H1 (cell line): Measurements from ENCODE around the gene NMD3. TPM values are rescaled to one million over a fixed set of nuclear protein-coding genes. Genes with fewer than 3 reads are reported as not detected.

Experiments
- CBX5 ChIP-seq: fragments of 300-800, 300-1000 bp; sonication (generic); IDR thresholded peaks from 2 replicates; pipeline ENCODE4 v1.7.1; 2016; ENCODE audit warnings: antibody characterized with exemption, low read length, low read depth
- CHD1 ChIP-seq: IDR thresholded peaks from 2 replicates; pipeline ENCODE4 v1.6.1; 2012; ENCODE audit warnings: low read depth, low read length, improper control_type of control experiment
- SUZ12 ChIP-seq: fragments of 200-600 bp; sonication (generic); IDR thresholded peaks from 2 replicates; pipeline ENCODE4 v1.6.1; 2012; ENCODE audit warnings: mild to moderate bottlenecking, inconsistent platforms, low read length, moderate library complexity, mixed read lengths
- polyA plus RNA-seq, 7 experiments: library from polyadenylated mRNA; depleted of rRNA in 3 of 7; stranded (reverse) in 5 of 7; unstranded in 2 of 7; fragments of >200 nt in 5 of 7; fragments of 200-250 nt in 2 of 7; gene quantifications; 1 replicate in 5 of 7; 2 replicates in 1 of 7; 4 replicates in 1 of 7; pipeline versions ENCODE4 v1.2.1 to v1.2.3, GENCODE V29; 2011 to 2013; ENCODE audit warnings: missing spikeins in 2 of 7, mixed read lengths in 2 of 7
- total RNA-seq: library from RNA; stranded (reverse); fragmentation: NEBNext Ultra II Directional; extraction: Animal tissue kit (Norgen Biotek cat#: 25700); gene quantifications from 2 replicates; pipeline ENCODE4 v1.2.1, GENCODE V29; 2021

Gene NMD3
- total and polyA plus RNA-seq, 2 of the 8 experiments (the other 6 are each of a cell fraction or from before 2014, with no cell fraction given) = 12.1 to 64.2 TPM

- no peak for TF ChIP-seq CHD1
- TF ChIP-seq SUZ12 = no peak
- no peak for TF ChIP-seq CBX5
Measured at GRCh38 chr3:161291191-161291901, 70.2 kb downstream of the NMD3 start (continued).
